GM21360 (cell line): ENCODE measurements around the gene NOTCH3.

Experiments used
- ATAC-seq: cut with Tn5 transposase; IDR thresholded peaks from one replicate; pipeline ENCODE4 v1.9.1; 2021; ENCODE audit warnings: mild to moderate bottlenecking, moderate library complexity; ENCODE audit not compliant: unreplicated experiment

Gene NOTCH3

GRCh38 chr19:15197942-15198341 lies 2.9 kb downstream of the NOTCH3 start:
- no peak for ATAC-seq

GRCh38 chr19:15197275-15197941 lies 3.4 kb downstream of the NOTCH3 start:
- no peak for ATAC-seq

GRCh38 chr19:15196360-15197005 lies 4.3 kb downstream of the NOTCH3 start:
- ATAC-seq = no peak

GRCh38 chr19:15195371-15196334 lies 5.1 kb downstream of the NOTCH3 start:
- ATAC-seq = no peak

GRCh38 chr19:15194938-15195337 lies 5.9 kb downstream of the NOTCH3 start:
- no peak for ATAC-seq

- ATAC-seq = no peak
Measured at GRCh38 chr19:15191982-15192381, 8.8 kb downstream of the NOTCH3 start.

GRCh38 chr19:15191514-15191913 lies 9.3 kb downstream of the NOTCH3 start:
- no peak for ATAC-seq

- ATAC-seq = no peak
Measured at GRCh38 chr19:15188851-15189250, 11.9 kb downstream of the NOTCH3 start.

- no peak for ATAC-seq
Measured at GRCh38 chr19:15187026-15188007, 13.5 kb downstream of the NOTCH3 start.

- ATAC-seq = no peak
Measured at GRCh38 chr19:15185188-15185587, 15.6 kb downstream of the NOTCH3 start.

GRCh38 chr19:15184776-15185175 lies 16.0 kb downstream of the NOTCH3 start:
- ATAC-seq = no peak

- ATAC-seq = no peak
Measured at GRCh38 chr19:15181394-15181793, 19.4 kb downstream of the NOTCH3 start.

- no peak for ATAC-seq
Measured at GRCh38 chr19:15180451-15181390, 20.1 kb downstream of the NOTCH3 start.

- ATAC-seq = no peak
Measured at GRCh38 chr19:15178629-15179308, 22.0 kb downstream of the NOTCH3 start.

GRCh38 chr19:15177269-15178116 lies 23.3 kb downstream of the NOTCH3 start:
- no peak for ATAC-seq

GRCh38 chr19:15175609-15176008 lies 25.2 kb downstream of the NOTCH3 start:
- no peak for ATAC-seq

- no peak for ATAC-seq
Measured at GRCh38 chr19:15173746-15174404, 26.9 kb downstream of the NOTCH3 start.
